HG03159 (cell line): Measurements from ENCODE around the gene KLF3.

ENCODE experiments used
- ATAC-seq: cut with Tn5 transposase; IDR thresholded peaks from one replicate; pipeline ENCODE4 v1.9.1; 2021; ENCODE audit warnings: mild to moderate bottlenecking, moderate library complexity; ENCODE audit not compliant: unreplicated experiment

The KLF3 gene

DNA sequence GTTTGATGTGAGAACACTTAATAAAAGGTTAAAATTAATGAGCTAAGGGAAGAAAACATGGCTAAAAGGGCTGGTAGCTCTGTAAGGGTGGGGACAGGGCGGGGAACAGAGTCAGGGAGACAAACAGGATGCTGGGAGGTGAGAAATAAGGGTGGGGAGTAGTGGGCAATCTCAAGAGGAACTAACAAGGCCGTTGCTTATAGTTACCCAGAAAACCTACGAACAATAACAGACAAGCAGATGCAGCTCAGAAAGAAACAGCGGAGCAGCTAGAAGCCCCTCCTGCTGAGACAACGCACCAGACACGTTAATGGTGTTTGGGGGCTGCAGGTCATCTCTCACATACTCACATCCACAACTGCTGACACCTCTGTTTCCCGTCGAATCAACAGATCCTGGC is 9.7 kb upstream of the KLF3 start:
- ATAC-seq = no peak

DNA sequence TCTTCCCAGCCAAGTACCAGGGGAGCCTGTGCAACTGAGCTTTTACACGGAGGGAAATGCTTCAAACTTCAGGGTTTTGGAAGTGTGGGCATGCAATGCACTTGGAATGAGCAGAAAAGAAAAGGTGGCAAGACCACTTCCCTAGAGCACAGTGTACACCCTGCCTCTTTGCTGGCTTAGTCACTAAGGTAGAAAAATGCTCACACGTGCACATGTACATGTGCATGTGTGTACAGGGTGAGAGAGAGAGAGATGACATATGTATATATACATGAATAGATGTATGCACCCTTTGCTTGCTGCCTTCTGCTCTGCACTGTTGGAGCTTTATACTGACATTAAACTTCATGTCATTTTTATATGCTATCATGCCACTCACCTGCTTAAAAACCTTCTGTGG is 7.9 kb upstream of the KLF3 start:
- ATAC-seq = no peak

DNA sequence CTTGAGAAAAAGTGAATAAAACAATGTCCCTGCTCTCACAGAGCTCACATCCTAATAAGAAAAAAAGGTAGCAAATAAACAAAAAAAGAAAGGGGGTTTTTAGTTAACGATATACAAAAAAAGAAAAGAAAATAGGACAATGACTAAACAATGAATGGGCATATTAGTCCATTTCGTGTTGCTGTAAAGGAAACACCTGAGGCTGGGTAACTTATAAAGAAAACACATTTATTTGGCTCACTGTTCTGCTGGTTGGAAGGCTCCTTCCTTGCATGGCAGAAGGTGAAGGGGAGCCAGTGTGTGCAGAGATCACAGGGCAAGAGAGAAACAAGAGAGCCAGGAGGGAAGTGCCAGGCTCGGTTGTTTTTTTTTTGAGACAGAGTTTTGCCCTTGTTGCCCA is 4.7 kb upstream of the KLF3 start:
- ATAC-seq = no peak

DNA sequence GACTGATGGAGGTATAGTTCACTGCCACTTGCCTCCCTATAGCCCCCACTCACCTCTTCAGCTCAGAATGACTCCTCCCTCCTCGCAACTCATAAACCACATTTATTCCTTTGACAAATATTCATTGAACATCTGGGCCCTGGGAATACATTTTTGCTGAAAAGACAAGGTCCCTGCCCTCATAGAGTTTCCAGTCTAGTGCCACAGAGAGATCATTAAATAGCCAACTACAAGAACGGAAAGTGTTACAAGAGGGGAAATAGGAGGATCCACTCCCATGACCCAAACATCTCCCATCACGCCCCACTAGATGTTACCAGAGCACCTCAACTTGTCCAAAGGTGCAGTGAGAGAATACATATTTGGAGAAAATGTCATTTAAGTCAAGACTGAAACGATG is 3.2 kb upstream of the KLF3 start:
- ATAC-seq = no peak

DNA sequence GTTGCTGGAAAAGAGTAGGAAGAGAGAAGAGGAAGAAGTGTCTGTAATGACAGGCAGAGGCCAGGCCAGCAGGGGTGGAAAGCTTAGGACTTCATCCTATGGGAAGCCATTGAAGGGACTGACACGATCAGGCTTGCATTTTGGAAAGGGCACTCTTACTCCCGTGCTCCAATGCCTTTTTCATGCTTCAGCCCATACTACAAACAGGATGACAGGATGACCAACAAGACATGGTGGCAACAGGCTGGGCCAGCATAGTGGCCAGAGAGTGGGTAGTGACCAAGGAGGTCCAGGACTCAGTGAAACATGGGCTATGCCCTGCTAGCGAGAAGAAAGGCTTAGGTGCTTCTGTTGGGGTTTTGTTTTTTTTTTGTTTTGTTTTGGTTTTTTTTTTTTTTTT is 2.6 kb upstream of the KLF3 start:
- ATAC-seq = no peak

DNA sequence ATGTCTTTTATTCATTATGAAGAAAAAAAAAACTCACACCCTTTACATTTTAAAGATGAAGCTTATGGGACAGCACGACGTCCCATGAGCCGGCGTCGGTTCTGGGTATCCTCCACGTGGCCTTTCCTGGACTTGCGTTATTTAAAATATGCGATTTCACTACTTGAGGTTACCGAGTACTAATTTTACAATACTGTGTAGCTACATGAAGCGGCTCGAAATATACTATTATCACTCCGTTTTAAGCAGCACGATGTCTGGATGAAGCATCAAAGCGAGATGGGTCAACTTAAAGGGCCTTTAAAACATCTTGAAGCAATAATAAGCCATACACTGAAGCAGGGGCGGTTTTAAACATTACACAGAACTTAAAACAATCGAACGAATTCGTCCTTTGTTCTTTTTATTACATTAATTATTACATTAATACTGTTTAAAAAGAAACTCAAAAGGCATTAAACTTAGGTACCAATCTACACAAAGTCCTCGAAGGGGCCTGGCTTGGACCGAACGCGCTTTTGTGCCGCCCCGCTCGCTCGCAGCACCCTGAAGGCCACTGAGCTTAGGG is 1.4 kb upstream of the KLF3 start:
- no peak for ATAC-seq

DNA sequence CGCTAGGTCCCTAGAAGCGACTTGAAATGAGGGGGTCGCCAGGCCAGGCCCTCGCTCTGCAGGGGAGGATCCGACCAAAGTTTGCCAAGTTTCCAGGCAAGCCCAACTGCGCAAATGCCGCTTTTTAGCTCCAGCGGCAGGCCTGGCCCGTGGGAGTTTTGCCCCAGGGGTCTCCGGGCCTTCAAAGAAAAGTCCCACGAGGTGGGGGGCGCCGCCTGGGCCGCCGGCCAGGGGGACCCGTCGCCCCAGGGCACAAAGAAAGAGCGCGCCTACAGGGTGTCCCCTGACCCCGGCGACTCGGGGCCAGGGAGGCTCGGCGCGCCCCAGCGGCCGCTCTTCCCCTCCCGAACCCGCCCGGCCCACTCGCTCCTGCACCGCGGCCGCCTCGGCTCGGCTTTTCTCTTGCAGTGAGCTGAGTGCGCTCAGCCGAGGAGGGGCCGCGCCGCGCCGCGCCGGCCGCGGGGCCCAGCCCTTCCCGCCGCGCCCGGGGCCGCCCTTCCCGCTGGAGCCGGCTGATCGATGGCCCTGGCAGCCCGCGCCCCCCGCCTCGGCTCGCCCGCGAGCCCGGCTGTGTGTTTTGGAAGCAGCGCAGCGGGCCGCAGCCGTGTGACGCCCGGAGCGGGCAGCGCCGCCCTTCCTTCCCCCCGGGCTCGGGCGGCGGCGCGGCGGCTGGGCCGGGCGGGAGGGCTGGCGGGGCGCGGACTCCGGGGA is 754 bp upstream of the KLF3 start:
- ATAC-seq = peak; percentile 46

DNA sequence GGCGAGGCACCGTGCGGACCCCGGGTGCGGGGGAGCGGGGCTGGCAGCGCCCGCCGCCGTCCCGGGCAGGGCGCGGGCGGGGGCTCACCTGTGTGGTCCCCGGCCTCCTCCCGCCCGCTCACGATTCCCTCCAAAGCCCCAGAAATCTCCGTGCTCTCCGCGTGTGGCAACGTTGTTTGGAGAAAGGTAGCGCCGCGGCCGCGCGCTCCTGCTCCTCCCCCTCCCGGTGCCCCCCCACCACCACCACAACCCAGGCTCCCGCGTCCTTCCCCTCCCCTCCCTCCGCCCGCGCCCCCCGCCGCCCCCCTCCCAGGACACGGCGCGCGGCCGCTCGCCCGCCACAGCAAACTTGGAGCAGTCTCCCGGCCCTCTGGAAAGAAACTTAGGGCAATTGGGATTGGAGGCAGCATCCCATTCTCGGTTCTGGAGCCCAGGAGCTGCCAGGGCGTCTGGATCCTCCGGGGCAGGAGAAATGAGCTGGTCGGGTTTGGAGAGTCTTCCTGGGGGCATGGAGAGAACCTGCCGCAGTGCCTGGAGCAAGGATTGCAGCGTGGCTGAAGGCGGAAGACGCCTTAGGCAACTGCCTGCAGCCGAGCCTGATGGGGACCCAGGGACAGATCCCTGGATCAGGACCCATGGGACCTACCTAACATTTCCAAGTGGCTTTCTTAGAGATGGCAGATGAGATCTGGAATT is 855 bp downstream of the KLF3 start:
- no peak for ATAC-seq

DNA sequence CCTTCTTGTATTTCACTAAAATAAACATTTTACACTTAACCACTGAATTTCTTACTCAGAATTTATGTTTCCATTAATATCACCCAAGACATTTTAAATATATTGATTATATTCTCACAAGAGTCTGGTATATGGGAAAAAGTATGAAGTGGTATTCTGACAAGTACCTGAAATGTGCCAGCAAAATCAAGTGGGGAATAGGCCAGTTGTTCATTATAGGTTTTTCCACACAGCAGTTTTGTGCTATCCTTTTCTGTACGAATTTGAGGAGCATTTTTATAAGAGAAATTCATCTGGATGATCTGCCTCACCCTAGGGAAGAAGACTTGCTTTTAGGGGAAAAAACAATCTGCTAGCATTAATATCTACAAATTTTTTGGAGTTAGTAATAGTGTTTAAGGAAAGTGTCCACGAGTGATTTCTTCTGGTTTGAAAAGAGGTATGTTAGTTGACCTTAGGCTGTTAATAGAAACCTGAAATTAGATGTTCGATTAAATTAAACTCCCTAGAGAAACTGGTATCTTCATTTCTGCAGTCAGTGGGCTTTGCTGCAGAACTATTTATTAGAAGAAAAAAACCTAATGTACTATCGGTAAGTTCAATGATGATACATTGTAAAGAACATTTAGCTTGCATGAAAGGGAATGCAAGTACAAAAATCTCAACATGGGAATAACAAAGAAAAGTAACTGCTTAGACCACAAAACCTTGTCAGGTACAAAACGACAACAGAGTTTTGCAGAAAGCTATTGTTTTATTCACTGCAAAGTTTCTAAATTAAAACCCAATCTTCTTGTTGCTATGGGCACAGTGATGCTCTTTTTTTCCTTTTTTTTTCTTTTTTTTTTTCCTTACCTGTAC is 1.8 kb downstream of the KLF3 start:
- no peak for ATAC-seq

DNA sequence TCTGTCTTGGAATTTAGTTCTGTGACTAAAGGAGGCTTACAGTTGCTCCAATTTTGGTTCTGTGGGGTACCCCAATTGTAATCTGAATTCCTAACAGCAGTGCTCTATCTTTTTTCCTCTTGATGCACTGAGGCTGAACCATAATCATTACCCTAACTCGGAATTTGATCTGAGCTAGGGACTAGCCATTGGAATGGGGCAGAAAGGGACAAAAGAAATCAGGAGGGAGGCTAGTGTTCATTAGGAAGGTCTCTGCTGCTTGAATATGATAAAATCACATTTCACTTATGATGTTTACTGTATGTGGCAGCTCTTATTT is 2.7 kb downstream of the KLF3 start:
- no peak for ATAC-seq

DNA sequence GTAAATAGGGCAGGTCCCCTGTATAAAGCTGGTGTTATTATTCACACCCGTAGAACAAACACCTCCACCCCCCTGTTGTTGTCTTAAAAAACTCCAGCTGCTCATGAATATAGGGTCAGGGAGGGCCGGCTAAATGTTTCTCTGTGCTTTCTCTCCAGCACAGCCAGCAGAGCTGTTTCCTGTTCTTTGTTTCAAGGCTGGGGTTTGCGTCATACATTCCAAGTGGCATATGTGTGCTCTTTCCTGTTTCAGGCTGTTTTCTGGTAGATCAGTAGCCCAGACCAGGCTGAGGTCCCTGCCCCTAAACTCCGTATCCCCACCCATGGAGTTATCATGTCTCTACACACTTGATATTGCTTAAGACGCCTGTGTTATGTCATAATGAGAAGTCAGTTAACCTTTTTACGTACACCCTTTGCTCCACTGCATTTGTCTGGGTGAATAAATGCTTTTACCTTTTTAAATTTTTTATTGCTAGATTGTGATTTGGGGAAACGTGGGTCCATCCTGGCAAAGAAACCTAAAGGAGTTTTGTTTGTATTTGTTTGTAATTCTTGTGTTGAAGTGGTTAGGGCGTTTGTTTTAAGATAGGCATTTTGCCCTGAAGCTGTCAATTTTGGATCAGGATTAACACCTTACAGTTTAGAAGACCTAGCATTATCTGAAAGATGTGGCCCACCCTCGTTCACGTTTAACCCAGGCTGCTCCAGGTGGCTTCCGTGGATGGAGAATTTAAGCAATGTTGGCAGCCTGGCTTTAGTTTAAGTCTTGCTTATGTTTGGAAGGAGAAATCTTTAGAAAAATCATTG is 3.3 kb downstream of the KLF3 start:
- no peak for ATAC-seq

DNA sequence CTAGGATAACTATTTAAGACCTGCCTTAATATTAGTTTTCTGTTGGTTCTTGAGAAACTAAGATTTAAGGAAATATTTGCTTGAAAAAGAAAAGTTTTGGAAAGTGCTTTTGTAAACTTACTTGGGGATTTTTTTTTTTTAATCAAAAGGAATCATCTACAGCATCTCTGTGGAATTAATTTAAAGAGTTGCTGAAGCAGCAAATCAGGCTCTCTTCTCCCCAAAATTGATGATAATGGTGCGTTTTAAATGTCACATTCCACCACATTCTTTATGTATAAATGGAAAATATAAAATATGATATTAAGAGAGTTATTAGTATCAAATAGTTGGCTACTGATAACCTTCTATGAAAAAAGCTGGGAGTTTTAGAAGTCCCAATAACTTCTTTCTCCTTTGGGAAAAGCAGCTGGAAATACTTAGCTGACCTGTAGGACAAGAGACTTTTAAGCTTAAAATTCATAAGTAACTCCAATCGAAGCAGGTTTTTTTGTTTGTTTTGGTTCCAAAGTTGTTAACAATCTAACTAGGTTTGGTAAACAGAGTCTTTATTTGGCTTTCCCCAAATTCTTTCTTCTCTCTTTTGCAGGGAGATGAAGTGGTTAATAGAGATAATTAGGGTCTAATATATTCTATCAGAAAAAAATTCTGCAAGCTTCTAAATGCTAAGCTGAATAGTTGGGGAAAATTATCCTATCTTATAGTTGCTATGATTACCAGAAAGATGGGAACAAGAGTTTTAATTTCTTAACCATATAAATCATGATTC is 4.4 kb downstream of the KLF3 start:
- ATAC-seq = no peak

DNA sequence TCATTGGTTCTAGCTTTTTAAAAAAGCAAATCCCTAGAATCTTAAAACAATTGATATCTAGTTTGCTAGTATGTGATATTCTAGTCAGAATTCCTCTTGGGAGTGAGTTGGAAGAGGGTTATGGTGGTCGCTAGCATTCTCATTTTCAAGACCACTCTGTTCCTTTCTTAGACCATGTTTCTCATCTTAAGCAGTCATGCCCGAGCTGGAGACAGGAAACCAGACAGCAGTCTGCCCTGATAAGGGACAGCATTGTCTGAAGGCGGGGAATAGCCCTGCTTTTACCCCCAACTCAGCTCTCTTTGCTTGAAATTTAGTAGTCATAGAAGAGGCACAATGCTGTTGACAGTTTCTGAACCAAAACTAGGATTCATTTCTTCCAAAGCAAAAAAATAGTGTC is 5.2 kb downstream of the KLF3 start:
- ATAC-seq = no peak

DNA sequence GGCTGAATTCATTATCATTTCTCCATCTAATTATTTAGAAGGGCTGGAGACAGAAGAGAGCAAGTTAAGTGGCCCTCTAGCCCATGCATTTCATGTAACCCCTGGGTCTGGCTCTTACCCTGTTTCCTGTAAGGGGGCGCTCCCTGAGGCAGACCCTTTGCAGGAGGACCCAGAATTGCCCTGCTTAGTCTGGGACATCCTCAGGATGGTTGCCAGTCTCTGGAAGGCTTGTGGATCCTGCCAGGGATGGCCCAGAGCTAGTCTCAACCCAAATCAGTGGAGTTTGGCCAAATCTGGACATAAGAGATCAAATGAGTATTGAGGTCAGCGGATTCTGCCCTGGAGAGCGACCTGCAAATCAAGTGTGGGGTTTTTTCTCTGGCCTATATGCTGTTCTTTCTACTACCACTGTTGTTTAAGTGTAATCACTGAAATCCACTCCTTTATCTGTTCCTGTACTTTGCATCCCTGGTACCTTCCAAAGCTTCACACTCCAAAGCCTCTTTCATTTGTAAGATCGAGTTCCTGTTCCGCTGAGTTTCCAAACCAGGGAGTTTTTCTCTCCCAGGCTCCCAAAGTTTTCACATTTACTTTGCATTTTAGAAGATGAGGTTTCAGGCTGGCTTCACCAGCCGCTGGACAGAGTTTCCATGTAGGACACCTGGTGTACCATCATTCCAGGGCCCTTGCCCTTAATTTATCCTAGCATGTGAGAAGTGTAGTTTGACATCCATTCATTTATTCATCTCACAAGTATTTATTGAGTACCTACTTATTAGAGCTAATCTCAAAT is 6.3 kb downstream of the KLF3 start:
- ATAC-seq = no peak

DNA sequence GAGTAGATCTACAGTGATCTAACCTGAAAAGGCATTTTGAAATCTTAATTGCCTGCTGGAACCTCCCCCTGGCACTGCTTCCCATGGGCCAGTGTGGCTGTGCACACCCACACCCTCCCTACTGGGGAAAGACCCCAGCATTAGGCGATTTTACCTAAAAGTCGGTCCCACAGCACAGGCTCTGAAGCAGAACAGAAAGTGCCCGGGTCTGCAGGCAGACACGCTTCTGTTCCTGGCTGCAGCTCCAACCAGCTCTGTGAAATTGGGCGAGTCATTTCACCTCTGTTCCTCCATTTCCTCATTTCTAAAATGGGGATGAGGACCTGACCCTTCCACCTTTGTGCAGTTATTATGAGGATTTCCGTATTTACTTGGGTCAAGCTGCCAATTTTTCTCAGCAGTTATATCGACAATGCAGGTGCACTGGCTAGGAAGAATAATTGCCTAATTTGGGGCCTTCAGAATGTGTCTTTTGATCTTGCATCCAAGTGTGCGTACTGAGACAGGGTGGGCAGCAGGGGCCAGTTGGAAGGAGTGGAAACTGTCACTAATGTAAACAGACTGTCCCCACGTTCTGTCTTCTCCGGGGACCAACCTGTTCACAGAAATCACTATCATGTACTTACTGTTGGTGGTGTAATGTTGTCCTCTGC is 7.1 kb downstream of the KLF3 start:
- ATAC-seq = no peak

DNA sequence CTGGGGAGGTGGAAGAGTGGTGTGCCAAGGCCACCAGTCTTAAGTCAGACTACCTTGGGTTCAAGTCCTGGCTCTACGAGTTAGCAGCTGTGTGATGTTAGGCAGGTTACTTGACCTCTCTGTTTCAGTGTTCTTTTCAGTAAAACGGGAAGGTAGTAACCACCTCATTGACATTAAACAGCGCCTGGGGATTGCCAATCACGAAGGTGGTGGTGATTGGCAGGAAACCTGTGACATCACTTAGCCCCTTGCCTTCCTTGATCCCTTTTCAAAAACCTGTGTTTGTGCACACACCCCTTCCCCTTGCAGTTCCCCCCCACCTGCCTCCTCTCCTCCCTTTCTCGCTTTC is 7.6 kb downstream of the KLF3 start:
- no peak for ATAC-seq

DNA sequence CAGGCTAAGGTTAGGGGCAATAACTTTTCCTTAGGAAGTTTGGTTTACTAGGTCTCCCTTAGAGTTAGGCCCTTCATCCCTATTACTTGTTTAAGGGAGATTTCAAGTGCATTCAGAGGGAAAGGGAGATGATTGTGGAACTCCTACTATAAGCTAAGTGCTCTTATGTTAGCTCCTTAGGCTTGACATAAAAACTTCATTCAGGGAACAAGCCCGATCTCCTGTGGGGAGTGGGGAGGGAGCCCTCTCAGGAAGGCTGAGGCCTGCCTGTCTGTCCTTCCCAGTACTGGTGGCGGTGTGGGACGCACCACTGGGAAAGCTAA is 8.0 kb downstream of the KLF3 start:
- no peak for ATAC-seq

DNA sequence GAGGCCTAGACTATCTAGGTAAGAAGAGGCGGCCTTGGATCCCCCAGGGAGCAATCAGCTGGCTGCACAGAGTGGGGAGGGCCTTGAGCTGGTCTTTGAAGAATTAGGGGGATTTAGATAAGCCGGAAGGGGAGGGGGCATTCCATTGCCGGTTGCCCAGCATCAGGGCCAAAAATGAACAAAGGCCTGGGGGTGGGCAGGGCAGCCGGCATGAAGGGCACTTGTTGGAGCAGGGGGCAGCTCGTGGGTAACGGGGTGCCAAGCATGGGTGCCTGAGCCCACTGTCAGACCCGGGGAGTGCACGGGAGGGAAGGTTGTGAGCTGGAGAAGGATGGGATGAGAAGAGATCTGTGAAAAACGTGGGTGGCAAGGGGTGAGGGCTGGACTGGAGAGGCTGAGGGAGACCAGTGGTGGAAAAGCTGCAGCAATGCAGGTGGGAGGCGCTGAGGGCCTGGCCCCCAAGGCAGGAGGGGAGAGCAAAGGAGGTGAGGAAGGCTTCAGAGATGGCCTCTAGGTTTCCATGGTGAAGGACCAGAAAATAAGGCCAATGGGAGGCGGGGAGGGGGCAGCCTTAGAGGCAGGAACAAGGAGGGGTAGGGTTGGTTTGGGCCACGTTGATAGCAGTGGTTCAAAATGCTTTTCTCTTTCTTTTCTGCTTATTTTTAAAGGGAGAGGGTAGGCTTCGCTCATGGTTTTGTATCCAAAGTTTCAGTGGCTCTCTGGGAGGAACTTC is 8.6 kb downstream of the KLF3 start:
- no peak for ATAC-seq
